T-helper 22 cell (primary cell): ENCODE results near the gene SIL1.
"Not testable (repeated sequence)": the region's sequence is repeated elsewhere in the genome, so short reads cannot be mapped to it uniquely, and the experiment has no call there.

ENCODE experiments used
- DNase-seq: peaks from one replicate; pipeline ENCODE4 v3.0.0-alpha.2; 2020; ENCODE audit warnings: low read depth

Gene SIL1

DNA sequence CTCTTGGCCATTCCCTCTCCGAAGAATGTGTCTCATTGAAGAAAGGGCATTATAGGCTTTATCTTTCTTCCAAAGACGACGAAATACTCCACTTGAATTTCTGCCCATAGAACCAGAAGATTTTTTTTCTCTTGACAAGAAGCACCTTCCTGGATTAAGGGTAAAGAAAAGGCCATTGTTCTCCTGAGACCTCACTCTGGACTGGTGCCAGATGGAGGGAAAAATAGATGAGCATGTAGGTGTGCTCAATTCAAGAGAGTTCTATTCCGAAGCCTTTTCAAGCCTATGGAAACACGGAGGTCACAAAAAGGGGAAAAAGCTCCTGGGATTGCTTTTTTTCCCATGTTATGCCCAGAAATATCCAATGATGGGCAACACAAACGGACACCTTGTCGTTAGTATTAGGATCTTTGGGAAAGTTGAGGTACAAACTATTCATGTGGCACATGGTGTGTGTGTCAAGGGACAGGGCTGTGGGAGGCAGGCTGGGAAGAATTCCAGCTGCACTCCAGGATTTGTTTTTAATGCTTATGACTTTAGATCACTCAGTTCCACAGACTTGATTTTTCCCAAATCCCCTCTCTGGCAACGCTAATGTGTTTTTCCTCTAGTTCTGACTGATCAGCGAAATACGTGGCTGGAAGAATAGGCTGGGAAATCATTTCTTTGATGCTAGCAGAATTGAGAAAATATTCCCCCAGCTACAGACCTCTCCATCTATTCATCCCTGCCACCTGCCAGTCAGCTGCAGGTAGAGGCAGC is 89.9 kb downstream of the SIL1 start:
- DNase-seq, result no peak

DNA sequence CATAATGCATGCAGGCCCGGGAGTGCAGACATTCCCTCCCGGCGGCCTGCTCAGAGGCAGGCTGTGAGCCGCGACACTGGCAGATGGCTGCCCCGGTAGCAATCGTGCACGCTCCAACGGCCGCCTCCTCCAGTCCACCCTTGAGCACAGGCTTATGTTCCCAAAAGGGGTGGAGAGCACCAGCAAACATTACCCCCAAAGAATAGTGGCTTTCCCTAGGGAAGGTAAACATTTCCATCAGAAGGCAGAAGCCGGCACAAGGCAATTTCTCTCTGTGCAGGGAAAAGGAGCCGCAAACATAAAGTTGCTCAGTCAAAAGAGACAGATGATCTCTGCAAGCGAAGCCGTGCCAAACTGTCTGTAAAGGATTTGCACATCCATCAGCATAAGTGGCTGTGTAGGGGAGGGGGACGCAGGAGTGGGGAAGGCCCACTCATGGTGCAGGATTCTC is 92.5 kb downstream of the SIL1 start:
- DNase-seq, result no peak

DNA sequence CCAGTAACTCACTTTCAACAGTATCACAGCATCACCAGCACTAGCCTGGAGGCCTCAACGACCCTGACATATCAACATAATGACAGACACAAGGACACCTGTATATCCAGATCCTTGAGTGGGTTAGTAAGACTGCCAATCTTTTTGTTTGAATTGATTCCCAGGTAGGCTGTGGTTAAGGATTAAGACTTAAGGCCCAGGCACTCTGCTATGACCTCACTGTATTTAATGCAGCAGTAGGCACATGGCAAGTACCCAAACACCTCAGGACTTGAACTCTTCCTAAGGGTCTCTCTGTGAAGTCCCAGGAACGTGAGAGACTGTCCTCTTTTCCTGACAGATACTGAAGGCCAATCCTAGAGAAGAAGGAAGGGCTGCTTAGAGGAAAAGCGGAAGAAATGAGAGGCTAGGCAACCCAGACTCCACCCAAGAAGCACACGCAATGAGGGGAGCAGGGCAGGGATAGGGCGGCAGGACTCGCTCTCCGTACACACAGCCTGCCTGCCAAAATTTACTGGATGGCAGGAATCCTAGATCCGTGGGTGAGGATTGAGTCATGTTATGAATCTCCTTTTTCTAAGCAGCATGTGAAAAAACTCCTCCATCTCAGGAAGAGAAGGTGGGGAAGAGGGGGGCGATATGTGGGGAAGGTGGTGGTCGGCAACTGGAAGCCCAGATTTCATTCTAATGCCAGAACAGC is 93.4 kb downstream of the SIL1 start:
- DNase-seq, result no peak

DNA sequence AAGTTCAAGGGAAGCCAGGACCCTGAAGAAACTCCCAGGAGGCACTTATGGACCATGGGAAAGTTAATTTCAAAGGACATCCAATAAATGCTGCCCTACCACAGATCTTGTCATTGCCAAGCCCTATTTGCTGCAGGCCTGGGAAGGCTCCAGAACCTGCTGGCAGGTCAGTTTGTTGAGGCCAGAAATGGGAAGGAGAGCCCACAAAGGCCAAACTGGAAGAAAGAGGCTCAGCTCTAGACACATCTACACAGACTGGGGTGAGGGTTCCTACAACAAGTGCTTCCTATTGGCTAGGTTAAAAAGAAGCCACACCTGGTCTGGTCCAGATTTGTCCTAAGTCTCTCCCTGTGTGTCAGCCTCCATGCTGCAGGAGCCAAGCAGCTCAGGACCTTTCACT is 94.4 kb downstream of the SIL1 start:
- DNase-seq, result no peak

DNA sequence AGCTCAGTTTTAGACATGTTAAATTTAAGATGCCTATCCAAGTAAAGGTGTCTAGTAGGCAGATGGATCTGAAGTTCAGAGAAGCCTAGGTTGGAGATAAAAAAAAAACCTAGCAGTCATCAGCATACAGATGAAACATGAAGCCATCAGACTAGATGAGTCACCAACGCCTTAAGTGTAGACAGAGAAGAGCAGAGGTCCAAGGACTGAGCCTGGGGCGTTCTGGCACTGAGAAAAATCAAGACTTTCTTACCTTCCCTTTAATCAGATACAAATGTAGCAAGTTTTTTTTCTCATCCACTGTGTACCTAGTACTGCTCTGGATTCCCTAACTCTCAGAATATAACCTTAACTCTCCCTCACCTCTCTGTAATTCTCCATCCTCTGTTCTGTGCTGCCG is 97.3 kb downstream of the SIL1 start:
- no peak for DNase-seq

DNA sequence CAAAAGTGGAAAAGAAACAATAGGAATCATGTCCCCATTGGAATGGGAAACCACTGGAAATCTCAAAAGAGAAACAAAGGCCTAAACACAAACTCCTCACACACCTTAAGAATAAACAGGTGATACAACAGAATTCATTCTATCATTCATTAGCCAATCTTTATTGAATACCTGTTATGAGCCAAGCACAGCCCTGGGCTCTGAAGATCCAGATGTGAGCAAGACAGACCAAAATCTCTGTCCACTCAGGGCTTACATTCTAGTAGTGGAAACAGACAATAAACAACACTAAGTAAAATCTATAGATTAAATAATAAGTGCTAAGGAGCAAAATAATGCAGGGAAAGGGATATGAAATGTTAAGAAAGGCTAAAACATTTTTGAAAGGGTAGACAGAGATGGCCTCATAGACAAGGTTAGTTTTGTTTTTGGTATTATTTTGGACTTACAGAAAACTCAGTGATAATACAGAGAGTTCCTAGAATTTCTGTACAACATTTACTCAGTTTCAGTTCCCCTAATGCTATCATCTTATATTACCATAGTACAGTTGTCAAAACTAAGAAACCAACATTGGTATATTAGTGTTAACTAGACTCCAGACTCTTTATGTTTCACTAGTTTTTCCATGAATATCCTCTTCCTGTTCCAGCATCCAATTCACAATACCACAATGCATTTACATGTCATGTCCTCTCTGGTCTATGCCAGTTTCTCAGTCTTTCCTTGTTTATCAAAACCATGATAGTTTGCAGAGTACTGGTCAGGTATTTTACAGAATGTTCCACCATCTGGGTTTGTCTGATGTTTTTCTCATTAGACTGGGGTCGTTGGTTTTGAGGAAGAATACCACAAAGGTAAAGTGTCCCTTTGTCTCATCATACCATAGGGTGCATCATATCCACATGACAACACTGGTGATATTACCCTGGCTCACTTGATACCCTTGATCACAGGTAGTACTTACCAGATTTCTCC is 103.7 kb downstream of the SIL1 start:
- DNase-seq, result no peak

DNA sequence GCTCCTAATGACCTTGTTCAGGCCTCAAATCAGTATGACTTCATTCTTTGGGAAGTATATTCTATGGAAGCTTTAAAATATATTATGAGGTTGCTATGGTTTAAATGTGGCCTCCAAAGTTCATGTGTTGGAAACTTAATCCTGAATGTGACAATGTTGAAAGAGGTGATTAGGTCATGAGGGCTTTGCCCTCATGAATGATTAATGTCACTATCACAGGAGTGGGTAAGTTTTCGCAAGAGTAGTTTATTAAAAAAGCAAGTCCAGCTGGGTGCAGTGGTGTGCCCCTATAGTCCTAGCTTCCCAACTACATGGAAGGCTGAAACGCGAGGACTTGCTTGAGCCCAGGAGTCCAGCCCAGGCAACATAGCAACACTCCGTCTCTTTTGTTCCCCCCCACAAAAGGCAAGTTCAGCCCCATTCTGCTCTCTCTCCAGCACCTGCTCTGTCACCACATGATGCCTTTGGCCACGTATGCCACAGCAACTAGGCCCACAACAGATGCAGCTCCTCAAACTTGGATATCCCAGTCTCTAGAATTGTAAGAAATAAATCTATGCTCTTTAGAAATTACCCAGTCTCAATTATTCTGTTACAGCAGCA is 105.3 kb downstream of the SIL1 start:
- no peak for DNase-seq

DNA sequence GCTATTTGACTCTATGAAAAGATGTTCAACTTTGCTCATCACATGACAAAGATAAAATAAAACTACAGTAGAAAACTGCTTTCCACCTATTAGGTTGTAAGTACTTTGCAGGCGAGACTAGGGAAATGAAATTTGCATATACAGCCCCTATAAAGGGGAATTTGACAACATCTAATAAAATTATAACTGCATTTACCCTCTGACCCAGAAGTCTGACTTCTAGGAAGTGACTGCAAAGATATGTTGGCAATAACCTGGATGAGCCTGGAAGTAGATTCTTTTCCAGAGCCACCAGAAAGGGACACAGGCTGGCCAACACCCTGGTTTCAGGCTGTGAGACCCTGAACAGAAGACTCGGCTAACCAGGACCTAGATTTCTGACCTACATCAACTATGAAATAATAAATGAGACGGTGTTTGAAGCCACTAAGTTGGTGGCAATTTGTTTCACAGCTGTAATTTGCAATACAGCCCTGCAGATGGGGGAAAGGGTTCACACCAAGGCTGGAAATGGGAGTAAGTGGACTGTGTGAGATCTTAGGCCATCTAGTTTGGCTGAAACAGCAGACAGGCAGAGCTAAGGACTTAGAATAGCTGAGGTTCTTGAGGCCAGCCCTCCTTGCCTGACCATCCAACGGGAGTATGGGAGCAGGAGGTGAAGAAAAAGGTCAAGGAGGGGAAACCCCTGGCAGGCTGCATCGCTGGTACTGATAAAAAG is 106.6 kb downstream of the SIL1 start:
- DNase-seq, result no peak

DNA sequence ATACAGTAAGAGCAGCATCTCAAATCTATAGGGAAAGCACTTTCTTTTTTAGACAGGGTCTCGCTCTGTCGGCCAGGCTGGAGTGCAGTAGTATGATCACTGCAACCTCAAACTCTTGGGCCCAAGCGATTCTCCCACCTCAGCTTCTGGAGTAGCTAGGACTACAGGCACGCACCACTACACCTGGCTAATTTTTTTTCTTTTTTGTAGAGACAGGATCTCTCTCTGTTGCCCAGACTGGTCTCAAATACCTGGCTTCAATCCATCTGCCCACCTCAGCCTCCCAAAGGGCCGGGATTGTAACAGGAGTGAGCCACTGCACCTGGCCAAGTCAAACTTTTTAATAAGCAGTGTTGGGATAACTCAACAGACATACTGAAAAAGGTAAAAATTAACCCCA is 107.6 kb downstream of the SIL1 start:
- no peak for DNase-seq

DNA sequence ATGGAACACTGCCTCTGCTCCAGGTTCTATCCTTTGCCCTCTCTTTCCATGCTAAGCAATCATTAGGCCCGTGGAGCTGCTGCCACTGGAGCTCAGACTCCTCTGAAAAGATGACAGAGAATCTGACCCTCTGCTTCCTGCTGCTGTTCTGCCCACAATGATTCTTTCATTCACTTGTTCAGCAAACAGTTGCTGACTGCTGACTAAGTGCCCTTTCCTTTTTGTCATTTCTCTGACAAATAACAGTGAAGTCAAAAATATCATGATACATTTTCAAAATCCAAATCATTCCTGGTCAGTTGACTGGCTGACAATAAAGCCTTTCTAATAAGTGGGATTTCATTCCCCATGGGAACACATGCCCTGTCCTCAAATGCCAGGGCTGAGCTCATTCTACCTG is 110.1 kb downstream of the SIL1 start:
- no peak for DNase-seq

DNA sequence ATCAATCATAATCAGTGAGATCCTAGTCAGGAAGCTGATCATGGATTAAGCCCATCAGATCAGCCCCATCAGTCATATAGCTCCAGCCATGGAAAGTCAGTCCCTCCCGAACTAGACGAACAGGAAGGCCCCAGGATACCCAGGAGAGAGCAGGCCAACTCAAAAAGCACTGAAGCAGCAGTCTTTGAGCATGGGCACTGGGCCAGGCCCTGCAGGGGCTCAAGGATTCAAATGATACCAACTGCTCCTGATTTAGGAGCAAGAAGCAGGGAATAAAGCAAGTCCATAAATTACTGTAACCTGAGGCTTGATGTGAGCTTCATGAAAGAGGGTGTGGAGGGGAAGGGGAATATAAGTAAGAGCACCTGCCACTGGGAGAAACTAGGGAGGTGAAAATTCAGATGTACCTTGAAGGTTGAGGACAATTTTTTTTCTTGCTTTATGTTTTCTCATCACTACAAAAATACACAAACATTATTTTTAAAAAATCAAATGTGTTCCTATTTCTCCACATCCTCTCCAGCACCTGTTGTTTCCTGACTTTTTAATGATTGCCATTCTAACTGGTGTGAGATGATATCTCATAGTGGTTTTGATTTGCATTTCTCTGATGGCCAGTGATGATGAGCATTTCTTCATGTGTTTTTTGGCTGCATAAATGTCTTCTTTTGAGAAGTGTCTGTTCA is 115.2 kb downstream of the SIL1 start:
- DNase-seq, result no peak

DNA sequence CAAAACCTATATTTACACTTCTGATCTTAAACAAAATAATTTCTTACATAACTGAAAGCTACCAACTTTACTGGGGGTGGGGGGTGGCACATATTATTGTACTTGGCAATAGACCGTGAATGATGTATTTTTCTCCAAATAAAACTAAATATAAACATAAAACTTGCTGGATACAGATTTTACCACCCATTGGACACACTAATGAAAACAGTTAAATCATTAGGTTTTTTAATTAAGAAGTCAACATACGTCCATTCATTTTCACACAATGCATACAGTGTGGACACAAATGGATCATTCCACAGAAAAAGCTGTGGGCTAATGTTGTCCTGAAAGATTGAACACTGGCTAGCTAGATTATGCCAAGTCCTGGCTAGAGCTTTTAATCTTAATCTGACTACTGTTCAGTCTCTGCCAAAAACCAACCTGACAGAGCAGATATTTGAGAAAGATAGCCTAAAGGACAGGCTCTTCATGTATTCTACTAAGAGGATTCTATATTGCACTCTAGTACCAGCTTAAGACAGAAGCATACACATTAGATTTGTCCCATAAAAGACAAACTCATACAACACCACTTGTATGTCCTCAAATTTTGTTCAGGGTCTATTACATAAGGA is 118.1 kb downstream of the SIL1 start:
- no peak for DNase-seq

DNA sequence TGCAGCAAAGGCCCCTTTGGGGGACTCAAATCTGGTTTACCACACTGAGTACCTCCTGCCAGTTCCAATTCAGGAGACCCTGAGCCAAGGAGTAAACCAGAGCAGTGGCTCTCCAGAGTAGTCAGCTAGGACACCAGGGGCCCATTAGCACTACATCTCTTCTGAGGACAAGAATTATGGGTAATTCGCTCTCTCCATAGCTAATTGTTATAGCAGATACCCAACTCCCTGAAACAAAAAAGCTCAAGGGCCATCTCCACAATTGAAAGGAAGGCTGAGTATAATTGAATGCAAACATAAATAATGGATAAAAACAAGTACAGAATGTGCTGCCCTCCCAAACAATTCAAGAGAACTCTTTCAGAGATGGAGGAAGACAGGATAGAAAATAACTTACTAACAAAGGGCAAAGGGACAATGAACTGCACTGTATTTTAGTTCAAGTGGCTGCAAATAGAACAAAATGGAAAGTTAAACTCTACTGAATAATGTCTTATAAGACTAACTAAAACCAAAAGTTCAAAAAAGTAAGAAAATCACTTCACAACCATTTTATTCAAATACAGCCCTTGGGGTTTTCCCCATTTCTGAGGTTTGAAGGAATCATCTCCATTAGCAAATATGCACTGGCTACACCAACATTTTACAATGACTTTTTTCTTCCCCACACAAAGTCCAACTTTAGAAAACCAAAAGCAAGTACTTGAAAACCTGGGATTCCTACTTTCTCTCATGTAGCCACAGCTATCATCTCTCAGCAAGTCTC is 118.8 kb downstream of the SIL1 start:
- no peak for DNase-seq

DNA sequence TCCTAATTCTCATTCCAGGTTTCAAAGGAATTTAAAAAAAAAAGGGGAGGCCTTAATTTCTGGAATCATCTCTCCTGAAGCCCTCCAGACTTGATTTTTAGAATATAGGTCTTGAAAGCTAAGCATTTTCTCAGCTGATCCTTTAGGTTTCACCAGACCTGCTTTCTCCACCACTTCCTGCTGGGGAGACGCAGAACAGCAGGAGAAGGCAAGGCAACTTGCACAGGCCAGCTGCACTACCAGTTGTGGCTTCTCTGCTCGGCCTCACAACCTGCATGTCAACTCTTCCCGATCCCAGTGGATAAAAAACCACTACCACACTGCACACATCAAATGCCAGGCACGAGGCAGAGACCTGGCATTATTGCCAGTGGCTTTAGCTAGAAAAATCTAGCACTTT is 119.8 kb downstream of the SIL1 start:
- no peak for DNase-seq

DNA sequence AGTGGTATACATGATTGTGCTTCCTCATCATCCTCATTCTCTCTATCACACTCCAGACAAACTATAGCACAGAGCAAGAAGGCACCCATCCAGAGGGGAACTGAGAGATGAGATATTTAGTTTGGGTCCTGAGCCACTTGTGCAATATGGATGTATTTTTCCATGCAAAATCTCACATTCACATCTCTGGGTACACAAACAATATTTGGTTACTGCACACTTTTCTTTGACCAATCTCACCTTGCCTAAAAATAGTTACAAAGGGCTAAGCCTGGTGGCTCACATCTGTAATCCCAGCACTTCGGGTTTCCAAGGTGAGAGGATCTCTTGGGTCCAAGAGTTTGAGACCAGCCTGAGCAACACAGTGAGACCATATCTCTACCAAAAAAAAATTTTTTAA is 120.3 kb downstream of the SIL1 start:
- no peak for DNase-seq

DNA sequence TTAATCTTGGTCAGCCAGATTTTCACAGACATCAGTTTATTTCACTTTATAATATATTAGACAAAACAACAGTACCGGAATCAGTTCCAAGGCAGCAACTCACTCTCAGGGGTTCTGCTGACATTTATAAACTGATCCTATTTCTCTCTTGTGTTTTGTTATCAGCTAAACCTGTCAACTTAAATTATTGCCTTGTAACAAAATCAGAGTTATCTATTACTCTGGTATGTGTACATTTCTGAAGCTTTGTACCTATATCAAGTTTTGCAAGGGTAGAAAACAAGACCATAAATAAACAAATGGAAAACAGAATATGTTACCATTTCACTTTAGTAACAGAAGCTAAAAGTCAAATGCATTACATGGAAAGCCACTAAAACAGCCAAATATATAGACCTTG is 122.1 kb downstream of the SIL1 start:
- no peak for DNase-seq

DNA sequence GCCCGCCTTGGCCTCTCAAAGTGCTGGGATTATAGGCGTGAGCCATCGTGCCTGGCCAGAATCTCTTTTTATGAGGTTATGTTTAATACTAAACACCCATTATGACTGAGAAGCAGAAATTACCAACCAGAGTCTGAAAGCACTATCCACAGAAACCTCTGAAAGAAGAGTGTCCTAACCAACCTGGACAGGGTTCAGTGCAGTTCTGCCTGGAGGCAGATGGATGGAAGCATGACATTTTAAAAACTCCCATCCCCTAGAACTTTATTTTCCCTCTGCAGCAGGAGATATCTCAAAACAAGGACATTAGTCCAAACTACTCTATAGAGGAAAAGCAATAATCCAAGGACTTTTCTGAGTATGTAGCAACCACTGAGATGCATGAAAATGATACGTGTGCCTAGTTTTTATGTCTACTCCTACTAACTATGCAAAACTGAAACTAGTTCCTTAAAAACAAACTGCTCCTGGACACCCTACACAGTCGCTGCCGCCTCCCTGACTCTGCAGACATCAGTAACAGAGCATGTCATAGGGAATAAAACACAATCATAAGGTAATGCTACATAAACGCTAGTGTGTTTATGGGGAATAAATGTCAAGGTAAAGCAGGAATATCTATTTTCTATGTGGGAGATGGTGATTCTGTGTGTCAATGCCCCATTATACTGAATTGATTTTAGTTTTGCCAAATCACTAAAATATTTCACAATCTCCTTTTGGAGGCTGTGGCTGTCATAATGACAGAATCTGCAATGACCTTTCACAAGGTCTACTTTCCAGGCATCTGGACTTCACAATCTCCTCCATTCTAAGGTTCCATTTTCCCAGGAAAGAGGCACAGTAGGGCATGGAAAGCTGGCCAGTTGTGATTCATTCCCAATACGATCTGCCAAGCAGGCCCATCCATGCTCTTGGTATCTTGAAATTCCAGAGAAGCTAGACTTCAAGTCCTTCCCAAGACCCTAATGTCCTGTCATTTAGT is 122.8 kb downstream of the SIL1 start:
- DNase-seq, result no peak

DNA sequence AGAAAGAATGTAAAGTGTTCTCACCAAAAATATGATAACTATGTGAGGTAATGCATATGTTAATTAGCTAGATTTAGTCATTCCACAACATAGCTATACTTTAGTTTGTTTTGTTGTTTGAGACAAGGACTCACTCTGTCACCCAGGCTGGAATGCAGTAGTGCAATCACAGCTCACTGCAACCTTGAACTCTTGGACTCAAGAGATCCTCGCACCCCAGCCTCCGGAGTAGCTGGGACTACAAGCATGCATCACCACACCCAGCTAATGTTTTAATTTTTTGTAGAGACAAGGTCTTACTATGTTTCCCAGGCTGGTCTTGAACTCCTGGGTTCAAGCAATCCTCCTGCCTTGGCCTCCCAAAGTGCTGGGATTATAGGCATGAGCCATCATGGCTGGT is 124.2 kb downstream of the SIL1 start:
- not testable (repeated sequence) for DNase-seq
